T-helper 2 cell treated with Interferon-gamma antibody and Interleukin-4, amounts not matched to agents 100 ng/mL and 5 ng/mL, for 36 hours (primary cell): ENCODE measurements around the gene GATA6. TPM values are rescaled to one million over a fixed set of nuclear protein-coding genes. Genes with fewer than 3 reads are reported as not detected.

ENCODE experiments used
- intact Hi-C: fragments of 100-400 bp; cut with micrococcal nuclease; formaldehyde crosslinking; loops from one replicate; pipeline ENCODE4 v1.15.1; 2023
- total RNA-seq: library from RNA; stranded (reverse); gene quantifications from 2 replicates; pipeline ENCODE4 v1.2.3, GENCODE V29; 2022

Gene GATA6
- total RNA-seq, 1 donor from 2014 or later = not detected

GRCh38 chr18:22166069-22166950, 3.1 kb upstream of the GATA6 start:
- intact Hi-C loops = loop anchor here (5.0 kb wide), 2 partner anchors 181 to 924 kb away; partner anchors contain the start of gene GREB1L

- intact Hi-C loops = loop anchor here (5.0 kb wide), 2 partner anchors 180 to 925 kb away; partner anchors contain the start of gene GREB1L
Measured at GRCh38 chr18:22167091-22167470, 2.3 kb upstream of the GATA6 start.

GRCh38 chr18:22167471-22168241, 1.7 kb upstream of the GATA6 start:
- intact Hi-C loops = loop anchor here (5.0 kb wide), 2 partner anchors 180 to 925 kb away; partner anchors contain the start of gene GREB1L

- intact Hi-C loops = loop anchor here (5.0 kb wide), 2 partner anchors 179 to 926 kb away; partner anchors contain the start of gene GREB1L
Measured at GRCh38 chr18:22168360-22168921, 948 bp upstream of the GATA6 start.

- intact Hi-C loops = loop anchor here (5.0 kb wide), 2 partner anchors 177 to 928 kb away; partner anchors contain the start of gene GREB1L
Measured at GRCh38 chr18:22169889-22170420, 566 bp downstream of the GATA6 start.

- intact Hi-C loops = no loop called here
Measured at GRCh38 chr18:22170421-22171257, 1.2 kb downstream of the GATA6 start.

- intact Hi-C loops = no loop called here
Measured at GRCh38 chr18:22171258-22172119, 2.1 kb downstream of the GATA6 start.

- intact Hi-C loops = no loop called here
Measured at GRCh38 chr18:22172120-22172582, 2.8 kb downstream of the GATA6 start.

GRCh38 chr18:22172594-22173049, 3.2 kb downstream of the GATA6 start:
- intact Hi-C loops = no loop called here

- intact Hi-C loops = no loop called here
Measured at GRCh38 chr18:22173221-22173927, 4.0 kb downstream of the GATA6 start.

- intact Hi-C loops = no loop called here
Measured at GRCh38 chr18:22173928-22174301, 4.5 kb downstream of the GATA6 start.

- intact Hi-C loops = no loop called here
Measured at GRCh38 chr18:22174341-22175145, 5.2 kb downstream of the GATA6 start.

- intact Hi-C loops = no loop called here
Measured at GRCh38 chr18:22175346-22175745, 6.0 kb downstream of the GATA6 start.

GRCh38 chr18:22176420-22177326, 7.3 kb downstream of the GATA6 start:
- intact Hi-C loops = no loop called here

- intact Hi-C loops = no loop called here
Measured at GRCh38 chr18:22177327-22177871, 8.0 kb downstream of the GATA6 start.

- intact Hi-C loops = no loop called here
Measured at GRCh38 chr18:22179174-22179573, 9.8 kb downstream of the GATA6 start.
